ENCODE results near the gene ZAR1. TPM values are rescaled to one million over a fixed set of nuclear protein-coding genes. Genes with fewer than 3 reads are reported as not detected.
"Not testable (repeated sequence)": the region's sequence is repeated elsewhere in the genome, so short reads cannot be mapped to it uniquely, and the experiment has no call there.

ZAR1 gene
- not detected for total RNA-seq

- DNase-seq: no peak
Observed at GRCh38 chr4:48490012-48490679, at the start of gene ZAR1. ZAR1 (plus strand) TSS chr4:48490252; CDS start chr4:48490292, 40 bp downstream.

GRCh38 chr4:48440914-48441313 lies 49.1 kb upstream of the ZAR1 start:
- not testable (repeated sequence) for DNase-seq

- DNase-seq: no peak
Observed at GRCh38 chr4:48445704-48446103, 44.3 kb upstream of the ZAR1 start.

- no peak for DNase-seq
Observed at GRCh38 chr4:48446642-48447041, 43.4 kb upstream of the ZAR1 start.

GRCh38 chr4:48449151-48449550 lies 40.9 kb upstream of the ZAR1 start:
- DNase-seq: no peak

- DNase-seq: no peak
Observed at GRCh38 chr4:48450740-48451139, 39.3 kb upstream of the ZAR1 start.

GRCh38 chr4:48451656-48452055 lies 38.4 kb upstream of the ZAR1 start:
- not testable (repeated sequence) for DNase-seq

- DNase-seq: no peak
Observed at GRCh38 chr4:48454591-48454990, 35.5 kb upstream of the ZAR1 start.

- DNase-seq: no peak
Observed at GRCh38 chr4:48461000-48461399, 29.1 kb upstream of the ZAR1 start.

- DNase-seq: no peak
Observed at GRCh38 chr4:48462363-48462762, 27.7 kb upstream of the ZAR1 start.

GRCh38 chr4:48467442-48467841 lies 22.6 kb upstream of the ZAR1 start:
- DNase-seq: no peak

GRCh38 chr4:48467891-48468290 lies 22.2 kb upstream of the ZAR1 start:
- no peak for DNase-seq

- no peak for DNase-seq
Observed at GRCh38 chr4:48470137-48470536, 19.9 kb upstream of the ZAR1 start.

- DNase-seq: no peak
Observed at GRCh38 chr4:48470570-48470969, 19.5 kb upstream of the ZAR1 start.

- DNase-seq: no peak
Observed at GRCh38 chr4:48472794-48473193, 17.3 kb upstream of the ZAR1 start.

- DNase-seq: no peak
Observed at GRCh38 chr4:48475770-48476169, 14.3 kb upstream of the ZAR1 start.

GRCh38 chr4:48478273-48478672 lies 11.8 kb upstream of the ZAR1 start:
- DNase-seq: no peak

- DNase-seq: no peak
Observed at GRCh38 chr4:48481581-48481980, 8.5 kb upstream of the ZAR1 start.

GRCh38 chr4:48483006-48483776 lies 6.9 kb upstream of the ZAR1 start, which contains the start of gene SLC10A4:
SLC10A4 (plus strand) TSS chr4:48483343; CDS start chr4:48483562, 219 bp downstream.
- no peak for DNase-seq

- no peak for DNase-seq
Observed at GRCh38 chr4:48483777-48484493, 6.1 kb upstream of the ZAR1 start.

GRCh38 chr4:48484494-48485168 lies 5.4 kb upstream of the ZAR1 start:
- DNase-seq: no peak

GRCh38 chr4:48489683-48490011 lies 405 bp upstream of the ZAR1 start:
- no peak for DNase-seq

Measured in effector CD4-positive, alpha-beta T cell (primary cell).